ENCODE measurements around the gene TF.

DNA sequence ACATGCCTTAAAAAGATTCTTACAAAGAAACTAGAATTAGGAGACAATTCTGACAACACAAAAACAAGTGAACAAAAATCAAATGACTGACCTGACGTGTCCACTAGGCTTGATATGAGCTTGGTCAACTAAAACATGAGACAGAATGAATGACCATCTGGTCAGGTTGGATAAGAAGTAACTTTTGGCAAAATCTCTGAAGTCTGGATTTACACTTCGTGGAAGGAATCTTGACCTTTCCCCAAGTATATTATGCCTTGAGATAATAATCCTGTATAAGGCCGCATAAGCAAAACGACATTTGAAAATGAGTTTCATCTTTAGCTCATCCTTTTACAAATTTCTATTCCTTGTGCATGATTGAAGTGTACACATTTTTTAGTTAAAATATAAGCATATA is 1.1 kb upstream of the TF start:
- no peak for TF ChIP-seq EZH2 (optimal IDR thresholded peaks at IDR 0.05; ENCODE audit: low read depth, low read length)
- TF ChIP-seq, protein P1, sequence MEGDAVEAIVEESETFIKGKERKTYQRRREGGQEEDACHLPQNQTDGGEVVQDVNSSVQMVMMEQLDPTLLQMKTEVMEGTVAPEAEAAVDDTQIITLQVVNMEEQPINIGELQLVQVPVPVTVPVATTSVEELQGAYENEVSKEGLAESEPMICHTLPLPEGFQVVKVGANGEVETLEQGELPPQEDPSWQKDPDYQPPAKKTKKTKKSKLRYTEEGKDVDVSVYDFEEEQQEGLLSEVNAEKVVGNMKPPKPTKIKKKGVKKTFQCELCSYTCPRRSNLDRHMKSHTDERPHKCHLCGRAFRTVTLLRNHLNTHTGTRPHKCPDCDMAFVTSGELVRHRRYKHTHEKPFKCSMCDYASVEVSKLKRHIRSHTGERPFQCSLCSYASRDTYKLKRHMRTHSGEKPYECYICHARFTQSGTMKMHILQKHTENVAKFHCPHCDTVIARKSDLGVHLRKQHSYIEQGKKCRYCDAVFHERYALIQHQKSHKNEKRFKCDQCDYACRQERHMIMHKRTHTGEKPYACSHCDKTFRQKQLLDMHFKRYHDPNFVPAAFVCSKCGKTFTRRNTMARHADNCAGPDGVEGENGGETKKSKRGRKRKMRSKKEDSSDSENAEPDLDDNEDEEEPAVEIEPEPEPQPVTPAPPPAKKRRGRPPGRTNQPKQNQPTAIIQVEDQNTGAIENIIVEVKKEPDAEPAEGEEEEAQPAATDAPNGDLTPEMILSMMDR (IDR thresholded peaks at IDR 0.05; ENCODE audit: low read length): no peak
- TF ChIP-seq EZH2phosphoT487 (IDR thresholded peaks at IDR 0.05; ENCODE audit: low read length): no peak
